ENCODE results near the gene ADARB2. TPM values are rescaled to one million over a fixed set of nuclear protein-coding genes. Genes with fewer than 3 reads are reported as not detected.

ADARB2 gene
- total RNA-seq, 4 donors from 2014 or later = 0.32 to 1.6 (median 0.80) TPM

- peak; percentile 20 to 22 for DNase-seq (ENCODE audit: low spot score in 2 of 2)
- TF ChIP-seq POLR2AphosphoS5 (IDR thresholded peaks at IDR 0.05) = no peak
- TF ChIP-seq POLR2A (IDR thresholded peaks at IDR 0.05) = no peak
- TF ChIP-seq CTCF (IDR thresholded peaks at IDR 0.05) = no peak
- no peak for TF ChIP-seq EP300 (IDR thresholded peaks at IDR 0.05)
- Histone ChIP-seq H3K9me3 (no peaks in the 10 kb centered on the region), H3K4me1 (peaks cover 8% of the 10 kb centered on the region), H3K27me3 (peaks cover 8% of the 10 kb centered on the region), H3K27ac (peak overlapping the region; percentile 25), H3K4me3 (no peak overlapping the region), H3K36me3 (no peaks in the 10 kb centered on the region)
- WGBS = 95% methylated on average over 26 of the region's 26 CpGs
Measured at GRCh38 chr10:1189166-1190051, 547.9 kb downstream of the ADARB2 start.

- TF ChIP-seq POLR2A (IDR thresholded peaks at IDR 0.05) (no peak), EP300 (IDR thresholded peaks at IDR 0.05) (no peak), CTCF (IDR thresholded peaks at IDR 0.05) (no peak), POLR2AphosphoS5 (IDR thresholded peaks at IDR 0.05) (no peak)
- Histone ChIP-seq H3K4me3 (no peak overlapping the region), H3K27ac (peak overlapping the region; percentile 25), H3K36me3 (no peaks in the 10 kb centered on the region), H3K27me3 (peaks cover 8% of the 10 kb centered on the region), H3K9me3 (no peaks in the 10 kb centered on the region), H3K4me1 (peaks cover 8% of the 10 kb centered on the region)
- peak; percentile 22 to 44 for DNase-seq (ENCODE audit: low spot score in 2 of 2)
- WGBS = 75% methylated on average over 14 of the region's 14 CpGs
Measured at GRCh38 chr10:1188558-1189135, 548.7 kb downstream of the ADARB2 start.

- no peak for TF ChIP-seq POLR2AphosphoS5 (IDR thresholded peaks at IDR 0.05)
- no peak for TF ChIP-seq EP300 (IDR thresholded peaks at IDR 0.05)
- no peak for TF ChIP-seq CTCF (IDR thresholded peaks at IDR 0.05)
- no peak for TF ChIP-seq POLR2A (IDR thresholded peaks at IDR 0.05)
- WGBS = 69% methylated on average over 8 of the region's 11 CpGs
- no peaks in the 10 kb centered on the region for H3K36me3 ChIP-seq
- peaks cover 8% of the 10 kb centered on the region for H3K4me1 ChIP-seq
- peak; percentile 15 to 70 for DNase-seq (ENCODE audit: low spot score in 2 of 2)
- H3K27ac ChIP-seq = peak overlapping the region; percentile 69
- no peak overlapping the region for H3K4me3 ChIP-seq
- H3K27me3 ChIP-seq = peaks cover 8% of the 10 kb centered on the region
- H3K9me3 ChIP-seq = no peaks in the 10 kb centered on the region
Measured at GRCh38 chr10:1187855-1188557, 549.3 kb downstream of the ADARB2 start.

- 76% methylated on average over 12 of the region's 29 CpGs for WGBS
Measured at GRCh38 chr10:1187151-1187854, 550.0 kb downstream of the ADARB2 start.

More at GRCh38 chr10:1187151-1187854, 550.0 kb downstream of the ADARB2 start:
- H3K4me3 ChIP-seq = no peak overlapping the region
- H3K27me3 ChIP-seq = peaks cover 8% of the 10 kb centered on the region
- peaks cover 8% of the 10 kb centered on the region for H3K4me1 ChIP-seq
- TF ChIP-seq POLR2AphosphoS5 (IDR thresholded peaks at IDR 0.05) = no peak
- TF ChIP-seq CTCF (IDR thresholded peaks at IDR 0.05) = no peak
- no peak for TF ChIP-seq POLR2A (IDR thresholded peaks at IDR 0.05)
- TF ChIP-seq EP300 (IDR thresholded peaks at IDR 0.05) = no peak
- no peaks in the 10 kb centered on the region for H3K9me3 ChIP-seq
- H3K27ac ChIP-seq = peak overlapping the region; percentile 69
- H3K36me3 ChIP-seq = no peaks in the 10 kb centered on the region
- peak; percentile 51 to 71 for DNase-seq (ENCODE audit: low spot score in 2 of 2)

All from suprapubic skin (tissue), 4 donors.